CD14-positive monocyte (primary cell): Measurements from ENCODE around the gene ZNF174. TPM values are rescaled to one million over a fixed set of nuclear protein-coding genes. Genes with fewer than 3 reads are reported as not detected.

Experiments
- DNase-seq, 3 donors: peaks; one replicate each; pipeline ENCODE4 v3.0.0-alpha.2; 2011 to 2022
- H2AFZ ChIP-seq: 2 replicates; pipeline ENCODE4 v1.6.0; 2012; ENCODE audit warnings: mild to moderate bottlenecking, low read depth, low read length, inconsistent platforms; ENCODE audit not compliant: insufficient read depth, poor library complexity, severe bottlenecking
- H3K27ac ChIP-seq, 2 donors: 1 replicate in 1 of 2; 2 replicates in 1 of 2; pipeline ENCODE4 v1.5.1; 2012 to 2013; ENCODE audit warnings: low read length in 2 of 2, control low read depth in 1 of 2, inconsistent platforms in 1 of 2, low read depth in 1 of 2, mild to moderate bottlenecking in 1 of 2
- H3K27me3 ChIP-seq, 2 donors: one replicate each; pipeline versions ENCODE4 v1.6.0 to v1.6.1; 2011 to 2013; ENCODE audit warnings: low read length in 2 of 2; ENCODE audit not compliant: control insufficient read depth in 2 of 2, insufficient read depth in 2 of 2
- H3K36me3 ChIP-seq, 2 donors: replicated peaks in 1 of 2; 1 replicate in 1 of 2; 2 replicates in 1 of 2; pipeline versions ENCODE4 v1.5.1 to v1.6.1; 2012 to 2013; ENCODE audit warnings: low read length in 2 of 2, control low read depth in 1 of 2, inconsistent platforms in 1 of 2, mild to moderate bottlenecking in 1 of 2; ENCODE audit not compliant: insufficient read depth in 2 of 2, control insufficient read depth in 1 of 2
- H3K4me1 ChIP-seq, 2 donors: 1 replicate in 1 of 2; 2 replicates in 1 of 2; pipeline versions ENCODE4 v1.5.1 to v1.6.1; 2012 to 2013; ENCODE audit warnings: low read length in 2 of 2, control low read depth in 1 of 2, inconsistent platforms in 1 of 2, mild to moderate bottlenecking in 1 of 2, moderate library complexity in 1 of 2; ENCODE audit not compliant: insufficient read depth in 2 of 2, control insufficient read depth in 1 of 2
- H3K4me2 ChIP-seq: replicated peaks from 2 replicates; pipeline ENCODE3; 2012; ENCODE audit warnings: low read length, moderate library complexity, mild to moderate bottlenecking; ENCODE audit not compliant: poor library complexity, severe bottlenecking; ENCODE audit errors: extremely low read depth
- H3K4me3 ChIP-seq, 3 experiments: fragments of 200-600 bp in 1 of 3; sonication (generic) in 1 of 3; replicated peaks in 1 of 3; 1 replicate in 2 of 3; 2 replicates in 1 of 3; pipeline ENCODE4 v1.5.1; 2011 to 2013; ENCODE audit warnings: low read length in 3 of 3, mild to moderate bottlenecking in 3 of 3, control low read depth in 2 of 3, low read depth in 2 of 3, inconsistent platforms in 1 of 3, moderate library complexity in 1 of 3
- H3K79me2 ChIP-seq: 2 replicates; pipeline ENCODE4 v1.6.0; 2012; ENCODE audit warnings: mild to moderate bottlenecking, control low read depth, inconsistent platforms, low read length, moderate library complexity; ENCODE audit not compliant: insufficient read depth
- H3K9ac ChIP-seq: 2 replicates; pipeline ENCODE4 v1.6.0; 2017; ENCODE audit warnings: low read length, mild to moderate bottlenecking; ENCODE audit not compliant: insufficient read depth, poor library complexity, severe bottlenecking
- H3K9me3 ChIP-seq, 2 donors: replicated peaks in 1 of 2; 1 replicate in 1 of 2; 2 replicates in 1 of 2; pipeline versions ENCODE4 v1.5.1 to v1.6.1; 2012 to 2013; ENCODE audit warnings: low read length in 2 of 2, control low read depth in 1 of 2; ENCODE audit not compliant: control insufficient read depth in 1 of 2, insufficient read depth in 1 of 2
- H4K20me1 ChIP-seq: 2 replicates; pipeline ENCODE4 v1.6.0; 2012; ENCODE audit warnings: mild to moderate bottlenecking, low read length, control low read depth, moderate library complexity; ENCODE audit not compliant: insufficient read depth
- H3K27ac Mint-ChIP-seq, 7 donors: one replicate each; pipeline ENCODE4 v1.8.0; 2020; ENCODE audit warnings: mild to moderate bottlenecking in 7 of 7, mixed read lengths in 7 of 7, moderate library complexity in 6 of 7, inconsistent platforms in 2 of 7
- H3K27me3 Mint-ChIP-seq, 3 donors: one replicate each; pipeline ENCODE4 v1.8.0; 2021 to 2022; ENCODE audit warnings: low read depth in 3 of 3, mild to moderate bottlenecking in 3 of 3, mixed read lengths in 3 of 3, moderate library complexity in 3 of 3, inconsistent platforms in 1 of 3
- H3K36me3 Mint-ChIP-seq, 2 donors: one replicate each; pipeline ENCODE4 v1.8.0; 2020; ENCODE audit warnings: mixed read lengths in 2 of 2, inconsistent platforms in 1 of 2, mild to moderate bottlenecking in 1 of 2
- H3K4me1 Mint-ChIP-seq: one replicate; pipeline ENCODE4 v1.8.0; 2020; ENCODE audit warnings: mild to moderate bottlenecking, mixed read lengths
- H3K4me3 Mint-ChIP-seq, 2 donors: one replicate each; pipeline ENCODE4 v1.8.0; 2020; ENCODE audit warnings: mild to moderate bottlenecking in 2 of 2, mixed read lengths in 2 of 2, moderate library complexity in 1 of 2
- H3K9me3 Mint-ChIP-seq, 7 donors: one replicate each; pipeline ENCODE4 v1.8.0; 2020 to 2022; ENCODE audit warnings: mixed read lengths in 7 of 7, mild to moderate bottlenecking in 6 of 7, moderate library complexity in 6 of 7, inconsistent platforms in 2 of 7
- WGBS: methylation state at CpG from one replicate; pipeline ENCODE4 v1.1.5; 2013; ENCODE audit warnings: missing lambda C conversion rate; ENCODE audit not compliant: insufficient coverage; 5-methylcytosine and 5-hydroxymethylcytosine counted together
- intact Hi-C, 2 donors: fragments of 100-400 bp; cut with micrococcal nuclease; formaldehyde crosslinking; loops; one replicate each; pipeline versions ENCODE4 v1.15.0 to v1.15.1; 2023
- polyA plus RNA-seq, 3 donors: library from polyadenylated mRNA; depleted of rRNA in 1 of 3; unstranded in 2 of 3; stranded (reverse) in 1 of 3; fragments of 300-500 nt in 2 of 3; fragments of >200 nt in 1 of 3; fragmentation: Illumina TruSeq in 2 of 3; gene quantifications; 1 replicate in 2 of 3; 2 replicates in 1 of 3; pipeline ENCODE4 v1.2.3, GENCODE V29; 2012 to 2021
- TF ChIP-seq, protein P1 (sequence below): fragments of 200-600 bp; IDR thresholded peaks from one replicate; pipeline ENCODE4 v1.8.0; 2022; ENCODE audit warnings: antibody characterized with exemption, mild to moderate bottlenecking

The ZNF174 gene
- polyA plus RNA-seq, 3 donors: 2.5 to 5.6 (median 4.9) TPM

DNA sequence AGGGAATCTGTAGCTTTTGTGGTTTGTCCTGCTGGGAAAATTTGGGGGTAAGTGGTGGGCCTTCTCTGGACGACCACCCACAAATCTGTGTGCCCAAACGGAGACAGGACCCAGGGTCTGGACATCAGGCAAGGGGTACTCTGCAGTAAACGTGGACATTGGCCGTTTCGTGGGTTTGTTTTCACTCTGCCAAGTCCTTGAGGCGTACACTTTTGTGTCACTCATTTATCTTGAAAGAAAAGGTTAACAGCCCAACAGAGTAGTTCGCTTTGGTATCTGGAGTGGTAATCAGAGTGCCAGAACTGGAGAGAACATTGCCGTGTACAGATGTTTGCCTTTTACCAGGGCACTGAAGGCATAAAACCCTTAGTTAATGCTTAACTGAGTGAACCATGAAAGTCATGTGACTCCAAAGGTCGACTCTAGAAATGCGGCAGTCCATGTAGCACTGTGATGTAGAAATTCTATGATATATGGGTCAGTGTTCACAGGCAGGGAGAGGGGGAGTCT lies 57.9 kb downstream of the ZNF174 start:
- H4K20me1 ChIP-seq: peaks cover 55% of the 10 kb centered on the region
- peaks cover 62% of the 10 kb centered on the region for H3K4me1 Mint-ChIP-seq
- intact Hi-C loops: loop anchor here (2.0 to 10.0 kb wide), 5 partner anchors 58 to 304 kb away; partner anchors contain the start of genes ZNF174 (in 1 of the 2), ZNF263 (in 1 of the 2) and ZSCAN32 (in 1 of the 2)
- H2AFZ ChIP-seq: peak overlapping the region; percentile 100
- H3K9me3 Mint-ChIP-seq: no peaks in the 10 kb centered on the region
- DNase-seq: peak in 1 of 3 donors; percentile 13
- H3K36me3 Mint-ChIP-seq: peaks cover 3 to 6% of the 10 kb centered on the region in 2 donors
- peak overlapping the region; percentile 89 to 94 for H3K4me3 Mint-ChIP-seq
- H3K27ac ChIP-seq: peak overlapping the region; percentile 45 to 93
- peak overlapping the region; percentile 90 for H3K9ac ChIP-seq
- H3K4me3 ChIP-seq: peak overlapping the region; percentile 63 to 89 (median 71)
- H3K4me1 ChIP-seq: peaks cover 37 to 54% of the 10 kb centered on the region in 2 donors
- TF ChIP-seq, protein P1, sequence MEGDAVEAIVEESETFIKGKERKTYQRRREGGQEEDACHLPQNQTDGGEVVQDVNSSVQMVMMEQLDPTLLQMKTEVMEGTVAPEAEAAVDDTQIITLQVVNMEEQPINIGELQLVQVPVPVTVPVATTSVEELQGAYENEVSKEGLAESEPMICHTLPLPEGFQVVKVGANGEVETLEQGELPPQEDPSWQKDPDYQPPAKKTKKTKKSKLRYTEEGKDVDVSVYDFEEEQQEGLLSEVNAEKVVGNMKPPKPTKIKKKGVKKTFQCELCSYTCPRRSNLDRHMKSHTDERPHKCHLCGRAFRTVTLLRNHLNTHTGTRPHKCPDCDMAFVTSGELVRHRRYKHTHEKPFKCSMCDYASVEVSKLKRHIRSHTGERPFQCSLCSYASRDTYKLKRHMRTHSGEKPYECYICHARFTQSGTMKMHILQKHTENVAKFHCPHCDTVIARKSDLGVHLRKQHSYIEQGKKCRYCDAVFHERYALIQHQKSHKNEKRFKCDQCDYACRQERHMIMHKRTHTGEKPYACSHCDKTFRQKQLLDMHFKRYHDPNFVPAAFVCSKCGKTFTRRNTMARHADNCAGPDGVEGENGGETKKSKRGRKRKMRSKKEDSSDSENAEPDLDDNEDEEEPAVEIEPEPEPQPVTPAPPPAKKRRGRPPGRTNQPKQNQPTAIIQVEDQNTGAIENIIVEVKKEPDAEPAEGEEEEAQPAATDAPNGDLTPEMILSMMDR: no peak
- H3K36me3 ChIP-seq: no peaks in the 10 kb centered on the region
- 25% methylated on average over 8 of the region's 10 CpGs for WGBS
- no peaks in the 10 kb centered on the region for H3K9me3 ChIP-seq
- H3K79me2 ChIP-seq: peaks cover 66% of the 10 kb centered on the region
- peaks cover 0 to 3% (median under 1%) of the 10 kb centered on the region in 3 donors for H3K27me3 Mint-ChIP-seq
- peak overlapping the region; percentile 83 to 94 (median 91) for H3K27ac Mint-ChIP-seq
- no peaks in the 10 kb centered on the region for H3K27me3 ChIP-seq
- peak overlapping the region; percentile 94 for H3K4me2 ChIP-seq

Other genes starting within 250 kb of the ZNF174 start
- gene OR1F1, start 213.0 kb upstream of the ZNF174 start, polyA plus RNA-seq: not detected
- gene ZNF200, start 166.1 kb upstream of the ZNF174 start, polyA plus RNA-seq: 1 to 10 TPM; 2.0 to 2.8 (median 2.5) TPM
- gene MEFV, start 144.6 kb upstream of the ZNF174 start, polyA plus RNA-seq: 10 to 100 TPM; 37.7 to 78.0 (median 73.2) TPM
- 10 to 100 TPM; 11.5 to 21.5 (median 13.1) TPM for gene ZNF263, start 117.7 kb upstream of the ZNF174 start, polyA plus RNA-seq
- 1 to 10 TPM in 1 of 3 donors, under 1 TPM in 2; 0.32 to 1.4 (median 0.64) TPM for gene TIGD7, start 95.8 kb upstream of the ZNF174 start, polyA plus RNA-seq
- gene ZNF75A, start 95.7 kb upstream of the ZNF174 start, polyA plus RNA-seq: 10 to 100 TPM in 1 of 3 donors, 1 to 10 TPM in 2; 2.3 to 10.2 (median 2.8) TPM
- gene OR2C1, start 45.3 kb upstream of the ZNF174 start, polyA plus RNA-seq: under 1 TPM in 1 of 3 donors, not detected in 2; 0.12 TPM
- gene ZSCAN32, start 211 bp upstream of the ZNF174 start, polyA plus RNA-seq: 1 to 10 TPM; 5.7 to 7.7 (median 7.2) TPM
- gene ZNF597, start 42.3 kb downstream of the ZNF174 start, polyA plus RNA-seq: 1 to 10 TPM in 1 of 3 donors, under 1 TPM in 2; 0.80 to 1.0 (median 0.98) TPM
- gene NAA60, start 42.5 kb downstream of the ZNF174 start, polyA plus RNA-seq: 10 to 100 TPM; 19.5 to 48.8 (median 29.7) TPM
- not detected for gene C16orf90, start 94.3 kb downstream of the ZNF174 start, polyA plus RNA-seq
- gene CLUAP1, start 99.8 kb downstream of the ZNF174 start, polyA plus RNA-seq: 1 to 10 TPM; 1.9 to 5.9 (median 5.6) TPM
- under 1 TPM; 0.03 to 0.07 (median 0.06) TPM for gene NLRC3, start 176.2 kb downstream of the ZNF174 start, polyA plus RNA-seq
- 1 to 10 TPM in 1 of 3 donors, under 1 TPM in 2; 0.12 to 2.4 (median 0.71) TPM for gene SLX4, start 210.4 kb downstream of the ZNF174 start, polyA plus RNA-seq